GM21737 (cell line): ENCODE data around the gene THOC1.

Source experiments
- ATAC-seq: cut with Tn5 transposase; IDR thresholded peaks from one replicate; pipeline ENCODE4 v1.9.1; 2021; ENCODE audit warnings: mild to moderate bottlenecking, moderate library complexity; ENCODE audit not compliant: unreplicated experiment

Gene THOC1

DNA sequence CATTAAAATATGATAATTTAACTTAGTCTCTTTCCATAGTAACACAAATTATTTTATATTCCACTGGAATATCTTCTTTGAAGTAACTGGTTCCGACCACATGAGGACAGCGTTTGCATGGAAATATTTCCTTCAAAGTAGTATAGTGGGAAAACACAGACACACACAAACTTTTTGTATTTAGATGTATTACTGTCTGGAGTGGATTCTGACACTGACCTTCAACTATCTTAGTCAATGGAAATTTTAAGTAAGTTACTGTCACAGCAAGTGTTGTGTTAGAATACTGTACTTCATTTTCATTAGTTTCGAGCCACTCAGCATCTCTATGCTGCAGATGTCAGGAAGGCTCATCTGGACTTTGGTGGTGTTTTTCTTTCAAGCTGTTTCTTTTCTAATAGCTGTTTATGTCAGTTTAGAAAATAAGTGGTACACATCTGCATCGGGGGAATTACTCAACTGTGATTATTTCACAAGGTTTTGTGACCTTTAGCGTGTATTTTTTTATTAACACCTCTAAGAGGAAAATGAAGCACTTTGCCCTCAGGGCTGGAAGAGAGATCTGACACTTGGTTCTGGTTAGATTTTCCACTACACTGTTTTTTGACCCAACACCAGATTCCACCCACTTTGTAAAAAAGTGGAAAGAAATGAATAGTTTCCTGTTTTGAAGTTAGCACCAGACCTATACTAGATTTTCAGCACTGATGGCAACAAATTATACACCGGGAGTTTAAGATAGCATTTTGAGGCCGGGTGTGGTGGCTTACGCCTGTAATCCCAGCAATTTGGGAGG, 18.9 kb upstream of the THOC1 start:
- ATAC-seq = no peak

DNA sequence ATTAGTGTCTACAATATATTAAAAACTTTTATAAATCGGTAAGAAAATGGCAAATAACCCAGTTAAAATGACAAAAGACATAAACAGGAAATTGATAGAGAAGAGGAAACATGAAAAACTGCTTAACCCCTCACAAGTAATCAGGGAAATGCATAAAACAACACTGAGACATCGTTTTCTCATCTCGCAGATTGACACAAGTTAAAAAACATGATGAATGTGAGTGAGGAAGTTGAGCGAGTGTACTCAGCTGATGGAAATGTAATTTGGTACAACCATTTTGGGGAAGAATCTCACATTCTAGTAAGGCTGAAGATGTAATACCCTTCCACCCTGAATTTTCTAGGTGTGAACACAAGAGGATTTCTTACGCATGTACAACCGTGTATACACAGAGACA, 18.0 kb upstream of the THOC1 start:
- ATAC-seq = no peak

DNA sequence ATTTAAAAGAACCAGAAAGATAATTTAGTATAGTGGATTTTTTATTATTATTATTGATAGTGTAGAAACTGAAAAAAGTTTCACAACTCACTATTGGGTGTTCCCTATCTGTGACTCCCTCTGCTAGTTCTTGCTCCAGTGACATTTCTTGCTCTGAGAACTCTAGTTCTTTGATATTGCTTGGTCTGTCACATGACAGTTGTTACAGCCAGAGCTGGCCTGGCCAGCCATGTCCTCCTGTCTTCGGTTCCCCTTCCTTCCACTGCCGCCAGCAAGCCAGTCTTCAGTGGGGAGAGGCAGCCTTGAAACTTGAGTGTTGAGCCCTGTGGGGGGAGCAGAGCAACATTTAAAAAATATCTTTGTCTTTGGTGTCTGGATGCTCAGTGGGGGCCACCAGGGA, 7.6 kb upstream of the THOC1 start:
- ATAC-seq = no peak

DNA sequence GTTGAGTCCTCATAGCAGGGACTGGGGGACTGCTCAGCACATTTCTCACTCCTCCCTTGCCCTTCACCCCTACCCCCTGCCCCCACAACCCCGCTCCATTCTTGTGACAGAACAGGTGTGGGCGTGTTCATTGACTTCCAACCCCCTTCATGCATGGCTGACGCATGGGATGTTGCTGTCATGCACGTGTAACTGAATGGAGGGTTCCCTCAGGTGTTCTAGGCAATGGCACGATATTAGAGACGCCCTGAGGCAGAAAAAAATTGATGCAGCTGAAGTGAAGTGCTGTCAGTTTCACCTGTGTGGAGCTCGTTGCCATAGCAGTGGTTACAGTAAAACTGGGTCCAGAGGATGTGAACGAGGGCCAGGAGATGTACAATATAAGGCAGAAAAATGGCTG, 6.5 kb upstream of the THOC1 start:
- no peak for ATAC-seq

DNA sequence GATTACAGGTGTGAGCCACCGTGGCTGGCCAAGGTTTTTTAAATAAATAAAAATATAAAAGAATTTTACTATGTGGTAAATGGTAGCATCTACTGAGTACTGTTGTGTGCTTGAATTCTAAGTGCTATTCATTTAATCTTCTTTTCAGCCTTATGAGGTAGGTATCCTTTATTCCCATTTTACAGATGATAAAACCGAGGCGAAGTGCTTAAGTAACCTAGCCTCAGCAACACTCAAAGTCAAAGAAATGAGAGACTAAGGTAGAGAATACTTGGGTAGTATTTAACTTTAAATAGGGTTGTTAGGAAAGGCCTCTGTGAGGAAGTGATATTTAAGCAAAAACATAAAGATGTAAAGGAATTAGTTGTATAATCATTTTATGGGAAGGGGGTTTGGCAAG, 5.7 kb upstream of the THOC1 start:
- ATAC-seq = no peak

DNA sequence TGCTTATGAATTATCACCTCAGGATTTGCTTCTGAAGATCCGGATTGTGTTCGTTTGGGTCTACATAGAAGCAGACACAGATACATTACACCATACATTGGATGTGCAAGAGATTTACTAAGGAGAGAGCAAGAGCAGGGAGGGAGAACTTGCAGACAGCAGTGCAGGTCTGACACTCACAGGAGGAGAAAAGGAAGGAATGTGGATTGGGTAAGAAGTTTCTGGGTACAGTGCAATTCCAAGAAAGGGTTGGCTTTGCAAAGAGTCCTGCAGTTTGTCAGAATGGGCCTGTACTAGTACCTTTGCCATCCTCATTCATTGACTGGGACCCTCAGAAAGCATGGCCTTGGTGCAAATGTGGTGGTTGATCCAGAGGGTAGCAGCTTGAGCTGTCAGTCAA, 4.8 kb upstream of the THOC1 start:
- ATAC-seq = no peak

DNA sequence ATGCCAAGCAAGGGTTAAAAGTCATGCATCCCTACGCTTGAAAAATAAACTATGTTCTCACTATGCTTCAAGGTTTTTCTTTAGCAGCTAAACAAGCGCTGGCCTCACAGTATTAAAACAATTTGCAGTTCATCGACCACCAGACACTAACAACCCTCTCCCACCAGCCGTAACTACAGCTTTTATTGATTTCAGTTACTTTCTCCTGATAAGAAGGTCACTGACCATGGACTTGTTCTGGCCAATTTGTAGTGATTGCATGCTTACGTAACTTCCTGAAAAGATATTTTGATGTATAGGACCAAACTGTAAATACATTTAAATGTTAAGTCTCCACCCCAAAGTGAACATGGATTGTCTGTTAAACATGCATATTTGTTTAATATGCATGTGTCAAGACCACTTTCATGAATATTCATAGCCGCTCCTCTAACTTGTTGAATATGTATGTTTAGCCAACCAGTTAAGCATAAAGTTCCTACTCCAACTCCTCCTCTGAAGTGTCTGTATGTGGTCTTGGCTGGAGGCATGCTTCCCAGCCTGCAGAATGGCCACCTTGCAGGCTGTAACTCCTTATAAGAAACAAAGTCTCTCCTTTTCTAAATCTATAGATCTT, 1.7 kb upstream of the THOC1 start:
- ATAC-seq = no peak

DNA sequence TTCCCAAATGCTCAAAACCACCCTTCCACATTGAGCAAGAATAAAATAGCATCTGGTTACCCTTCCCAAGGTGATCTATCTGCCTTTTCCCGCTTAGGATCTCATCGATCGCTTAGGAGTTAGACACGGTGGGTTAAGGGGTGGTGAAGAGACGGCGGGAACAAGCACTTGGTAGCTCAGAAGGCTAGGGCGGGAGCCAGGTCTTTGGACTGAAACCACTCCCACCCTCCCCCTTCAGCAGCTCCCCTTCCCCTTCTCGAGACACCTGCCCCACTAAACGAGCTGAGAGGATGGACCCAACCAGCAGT, 513 bp downstream of the THOC1 start:
- ATAC-seq = no peak

DNA sequence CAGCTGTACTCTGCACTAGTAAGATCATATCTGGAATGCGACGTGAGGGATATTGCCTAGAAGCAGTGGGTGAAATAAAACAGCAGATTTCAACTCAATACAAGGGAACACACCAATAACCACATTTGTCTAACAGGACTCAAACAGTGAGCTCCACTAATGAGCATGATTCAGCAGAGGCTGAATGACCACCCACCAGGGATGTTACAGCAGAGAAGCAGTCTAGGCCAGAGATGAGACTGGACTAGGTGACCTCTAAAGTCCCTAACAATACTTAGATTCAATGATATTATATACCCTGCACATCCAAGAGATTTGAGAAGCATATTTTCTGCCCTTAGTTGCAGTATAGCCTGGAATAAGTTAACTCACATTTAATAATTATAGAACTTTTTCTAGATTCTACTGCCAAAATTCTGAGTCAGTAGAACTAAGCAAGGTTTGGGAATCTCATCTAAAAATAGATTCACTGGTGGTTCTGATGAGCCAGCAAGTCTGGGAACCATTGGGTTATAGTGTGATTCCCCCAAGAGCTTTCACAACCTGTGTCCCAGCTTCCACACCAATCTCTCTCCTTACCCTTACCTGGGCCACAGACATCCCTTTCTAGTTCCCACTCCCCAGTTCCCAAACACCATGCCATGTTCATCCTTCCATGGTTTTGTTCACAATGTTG, 6.3 kb downstream of the THOC1 start:
- ATAC-seq = no peak

DNA sequence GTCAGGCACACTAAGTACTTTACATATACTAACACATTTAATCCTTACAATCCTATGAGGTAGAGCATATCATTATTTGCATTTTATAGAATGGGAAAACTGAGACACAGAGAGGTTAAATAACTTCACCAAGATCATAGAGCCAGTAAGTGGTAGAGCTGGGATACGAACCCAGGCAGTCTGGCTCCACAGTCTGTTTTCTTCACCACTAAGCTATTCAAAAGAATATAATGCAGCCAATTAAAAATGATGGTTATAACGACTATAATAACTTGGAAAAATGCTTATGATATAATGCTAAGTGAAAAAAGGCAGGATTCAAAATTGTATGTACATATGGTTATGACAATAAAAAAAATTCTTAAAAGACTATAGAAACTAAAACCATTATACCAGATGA, 7.3 kb downstream of the THOC1 start:
- no peak for ATAC-seq

DNA sequence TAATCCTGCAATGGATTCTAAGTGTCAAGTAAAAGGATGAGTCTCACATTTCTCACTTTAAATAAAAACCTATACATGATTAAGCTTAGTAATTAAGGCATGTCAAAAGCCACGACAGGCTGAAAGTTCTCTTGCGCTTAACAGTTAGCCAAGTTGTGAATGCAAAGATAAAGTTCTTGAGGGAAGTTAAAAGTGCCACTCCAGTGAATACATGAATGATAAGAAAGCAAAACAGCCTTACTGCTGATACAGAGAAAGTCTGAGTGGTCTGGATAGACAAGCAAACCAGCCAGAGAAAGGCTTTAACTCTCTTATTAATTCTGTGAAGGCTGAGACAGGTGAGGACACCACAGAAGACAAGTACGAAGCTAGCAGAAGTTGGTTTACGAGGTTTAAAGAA, 12.7 kb downstream of the THOC1 start:
- no peak for ATAC-seq

DNA sequence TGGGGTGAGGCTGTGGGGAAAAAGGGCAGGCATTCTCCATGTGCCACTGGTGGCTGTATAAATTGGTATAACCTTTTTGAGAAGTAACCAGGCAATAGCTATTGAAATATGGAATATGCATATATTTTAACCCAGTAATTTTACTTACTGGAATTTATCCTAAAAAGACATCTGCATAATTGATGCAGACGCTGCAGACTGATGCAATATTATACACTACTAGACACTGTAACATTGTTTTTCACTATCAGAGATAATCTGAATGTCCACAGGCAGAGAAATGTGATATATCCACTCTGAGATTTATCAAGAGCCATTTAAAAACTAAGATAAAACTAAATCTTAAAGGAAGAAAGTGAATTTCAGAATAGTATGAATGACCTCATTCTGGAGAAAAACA, 14.7 kb downstream of the THOC1 start:
- ATAC-seq = no peak

DNA sequence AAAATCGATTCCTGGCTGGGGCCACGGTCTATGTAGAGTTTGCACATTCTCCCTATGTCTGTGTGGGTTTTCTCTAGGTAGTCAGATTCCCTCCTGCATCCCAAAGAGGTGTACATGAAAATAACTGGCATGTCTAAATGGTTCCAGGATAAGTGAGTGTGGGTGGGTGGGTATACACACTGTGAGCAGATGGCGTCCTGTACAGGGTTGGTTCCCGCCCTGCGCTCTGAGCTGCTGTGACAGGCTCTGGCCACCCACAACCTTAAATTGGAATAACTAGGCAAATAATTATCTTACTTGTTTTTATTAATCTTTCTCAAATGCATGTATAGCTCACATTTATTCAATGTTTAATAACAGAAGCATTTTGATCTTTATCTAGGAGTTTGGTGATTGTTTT, 16.3 kb downstream of the THOC1 start:
- no peak for ATAC-seq

DNA sequence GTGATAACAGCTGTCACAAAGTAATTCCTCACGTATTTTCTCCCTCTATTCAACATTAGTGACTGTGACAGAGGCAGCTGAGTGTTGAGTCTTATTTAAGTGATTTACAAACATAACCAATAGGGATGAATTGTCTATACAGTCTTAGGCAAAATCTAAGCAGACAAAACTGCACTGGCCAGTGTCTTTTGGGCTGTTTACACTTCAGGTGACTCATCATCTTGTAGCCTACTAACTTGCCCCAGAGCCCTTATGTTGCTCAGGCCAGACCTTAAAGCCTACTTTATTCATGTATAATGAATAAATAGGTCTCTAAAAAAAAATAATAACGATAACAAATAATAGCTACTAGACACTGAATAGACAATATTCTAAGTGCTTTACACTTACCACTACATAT, 17.2 kb downstream of the THOC1 start:
- no peak for ATAC-seq

DNA sequence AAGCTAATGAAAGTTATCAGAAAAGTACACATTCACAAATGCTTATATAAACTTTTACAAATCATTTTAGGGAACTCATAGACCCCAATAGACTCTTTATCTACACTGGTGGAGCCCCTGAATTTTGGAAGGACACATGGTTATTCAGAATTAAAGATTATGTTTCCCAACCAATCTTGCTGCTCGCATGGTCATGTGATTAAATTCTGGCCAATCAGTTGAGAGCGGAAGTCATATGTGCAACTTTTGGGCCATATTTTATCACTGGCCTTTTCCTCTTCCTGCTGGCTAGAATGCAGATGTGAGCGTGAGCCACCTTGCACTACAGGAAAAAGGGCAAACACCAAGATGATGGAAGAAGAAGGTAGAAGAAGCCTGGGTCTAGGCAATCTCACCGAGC, 19.8 kb downstream of the THOC1 start:
- ATAC-seq = no peak

DNA sequence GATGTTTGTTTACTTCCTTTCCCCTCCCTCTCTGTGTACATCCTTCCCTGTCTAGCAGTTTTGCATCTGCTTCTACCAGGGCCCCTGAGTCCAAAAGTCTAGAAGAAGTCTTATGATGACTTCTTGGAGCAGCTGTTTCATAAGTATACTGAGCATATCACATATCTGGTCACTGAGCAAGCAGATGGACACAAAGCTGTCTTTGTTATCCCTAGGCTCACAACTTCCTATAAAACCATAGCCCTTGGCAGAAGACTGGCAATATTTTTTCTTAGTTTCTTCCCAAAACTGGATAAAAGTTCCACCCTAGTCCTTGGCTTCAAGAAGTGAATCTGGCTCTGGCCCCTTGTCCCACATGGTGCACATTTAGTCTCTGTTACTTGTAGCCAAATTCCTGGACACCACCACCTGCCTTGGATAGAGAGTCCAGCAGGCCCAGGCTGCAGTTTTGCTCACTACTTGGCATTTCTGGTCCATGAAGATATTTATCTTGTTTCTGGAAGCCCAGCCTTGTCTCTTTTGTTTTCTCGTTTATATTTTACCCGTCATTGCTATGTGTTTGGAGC, 22.5 kb downstream of the THOC1 start:
- ATAC-seq = no peak

DNA sequence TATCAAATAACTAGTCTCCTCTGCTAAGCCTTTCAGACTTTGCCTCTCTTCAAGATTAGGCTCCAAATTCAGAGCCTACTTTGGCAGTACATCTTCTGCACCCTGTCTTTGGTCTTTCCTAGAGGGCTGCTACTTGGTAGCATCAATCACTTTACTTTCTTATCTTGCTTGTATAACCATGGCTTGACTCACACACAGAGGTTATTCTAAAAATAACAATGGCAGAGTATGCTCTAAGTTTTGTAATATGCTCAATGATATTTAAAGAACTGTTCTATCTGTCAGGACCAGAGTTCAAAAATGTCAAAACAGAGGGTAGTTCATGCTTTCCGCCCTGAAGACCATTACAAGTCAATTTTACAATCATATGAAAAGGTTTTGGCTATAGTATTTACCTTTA, 27.7 kb downstream of the THOC1 start:
- ATAC-seq = no peak

DNA sequence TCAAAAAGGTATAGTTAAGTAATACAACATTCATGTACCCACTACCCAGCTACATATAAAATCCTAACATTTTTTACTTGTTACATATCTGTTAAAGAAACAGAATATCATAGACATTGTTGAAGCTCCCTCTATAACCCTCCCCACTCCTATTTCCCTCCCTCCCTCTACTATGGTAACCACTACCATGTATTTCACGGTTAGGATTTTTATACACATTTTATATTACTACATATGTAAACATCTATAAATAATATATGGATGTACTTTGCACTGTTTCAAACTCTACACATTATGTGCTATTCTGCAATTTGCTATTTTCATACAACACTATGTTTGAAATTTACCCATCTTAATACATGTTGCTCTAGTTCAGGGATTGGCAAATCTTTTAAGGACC, 36.3 kb downstream of the THOC1 start:
- ATAC-seq = no peak

DNA sequence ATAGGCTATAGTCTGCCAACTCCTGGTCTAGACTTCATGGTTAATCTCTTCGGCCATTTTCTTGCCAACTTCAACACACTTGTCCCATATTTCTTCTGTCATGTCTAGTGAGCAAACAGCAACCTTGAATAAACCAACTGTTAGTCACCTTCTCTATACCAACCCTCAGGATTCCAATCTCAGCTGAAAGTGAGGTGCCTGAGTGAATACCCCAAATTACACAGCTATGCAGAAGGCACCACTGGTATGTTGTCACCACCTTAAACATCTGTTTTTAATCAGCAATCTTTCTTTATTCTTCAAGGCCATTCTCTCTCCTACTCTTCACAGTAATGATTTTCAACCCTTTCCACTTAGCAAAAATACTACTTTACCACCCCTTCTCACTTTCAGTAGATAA, 39.3 kb downstream of the THOC1 start:
- ATAC-seq = no peak

DNA sequence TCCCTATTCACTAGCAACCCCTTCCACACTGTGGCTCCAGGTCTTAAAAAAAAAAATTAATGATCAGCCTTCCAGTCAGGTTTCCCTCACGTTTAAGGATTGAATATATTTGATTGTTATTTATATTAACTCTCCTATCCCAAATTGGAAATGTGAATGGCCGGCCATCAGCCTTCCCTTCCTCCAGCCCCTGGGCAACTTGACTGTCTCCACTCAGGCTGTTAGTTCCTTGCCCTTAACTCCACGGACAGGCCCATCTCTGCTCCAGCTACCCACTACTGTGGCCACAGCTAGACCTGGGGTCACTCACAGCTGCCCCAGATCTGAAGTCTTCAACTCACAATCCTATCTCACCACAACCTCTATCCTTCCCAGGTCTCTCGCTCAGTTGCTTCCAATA, 39.9 kb downstream of the THOC1 start:
- no peak for ATAC-seq

DNA sequence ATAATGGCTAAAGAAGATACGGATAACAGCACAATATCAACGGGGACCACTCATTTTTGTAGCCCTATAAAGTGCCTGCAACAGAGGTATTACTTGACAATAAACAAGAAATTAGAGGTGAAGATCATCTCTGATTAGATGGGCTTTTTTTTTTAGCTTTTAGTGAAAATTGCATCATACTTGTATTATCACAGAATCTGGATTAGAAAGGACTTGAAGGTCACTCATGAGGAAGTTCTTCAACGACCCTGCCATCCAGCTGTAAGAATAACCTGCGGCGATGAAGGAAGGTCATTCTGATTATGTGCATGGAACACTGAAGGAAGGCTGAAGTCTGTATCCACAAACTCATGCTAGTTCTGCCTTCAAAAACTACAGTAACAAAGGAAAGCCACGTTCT, 40.5 kb downstream of the THOC1 start:
- ATAC-seq = no peak

DNA sequence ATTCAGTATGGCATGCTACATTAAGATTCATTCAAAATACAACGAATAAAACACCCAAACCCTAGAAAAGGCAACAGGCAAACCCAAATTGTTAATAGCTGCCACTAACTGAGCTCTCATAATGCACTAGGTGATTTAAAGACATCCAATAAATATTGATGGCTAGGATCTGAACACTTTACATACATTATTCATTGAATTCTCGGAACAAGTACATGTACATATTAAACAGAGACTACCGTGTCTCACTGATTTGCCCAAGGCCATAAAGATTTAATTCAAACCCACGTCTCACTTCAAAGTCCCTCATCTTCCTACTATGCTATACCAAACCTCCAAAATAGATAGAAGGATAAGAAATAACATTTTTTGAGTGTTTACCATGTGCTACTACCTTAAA, 42.1 kb downstream of the THOC1 start:
- no peak for ATAC-seq
